ENCODE data around the gene ANKMY1. TPM values are rescaled to one million over a fixed set of nuclear protein-coding genes. Genes with fewer than 3 reads are reported as not detected.

The ANKMY1 gene
- total and polyA plus RNA-seq, 2 of the 13 experiments (the other 11 are each of a cell fraction or from before 2014, with no cell fraction given): 11.7 to 18.8 TPM

- TF ChIP-seq SP1 (IDR thresholded peaks at IDR 0.05): no peak
- no peak for TF ChIP-seq SP1 (CRISPR knock-in tag; IDR thresholded peaks at IDR 0.05)
- no peak for TF ChIP-seq HMG20B (CRISPR knock-in tag; conservative IDR thresholded peaks at IDR 0.05)
- peak; percentile 52; the same call in 1 of the 2 replicates for TF ChIP-seq NR2C2 (CRISPR knock-in tag; IDR thresholded peaks at IDR 0.05; ENCODE audit: borderline replicate concordance)
- no peak for TF ChIP-seq HNF4A (CRISPR knock-in tag; IDR thresholded peaks at IDR 0.05)
- TF ChIP-seq, protein P1, sequence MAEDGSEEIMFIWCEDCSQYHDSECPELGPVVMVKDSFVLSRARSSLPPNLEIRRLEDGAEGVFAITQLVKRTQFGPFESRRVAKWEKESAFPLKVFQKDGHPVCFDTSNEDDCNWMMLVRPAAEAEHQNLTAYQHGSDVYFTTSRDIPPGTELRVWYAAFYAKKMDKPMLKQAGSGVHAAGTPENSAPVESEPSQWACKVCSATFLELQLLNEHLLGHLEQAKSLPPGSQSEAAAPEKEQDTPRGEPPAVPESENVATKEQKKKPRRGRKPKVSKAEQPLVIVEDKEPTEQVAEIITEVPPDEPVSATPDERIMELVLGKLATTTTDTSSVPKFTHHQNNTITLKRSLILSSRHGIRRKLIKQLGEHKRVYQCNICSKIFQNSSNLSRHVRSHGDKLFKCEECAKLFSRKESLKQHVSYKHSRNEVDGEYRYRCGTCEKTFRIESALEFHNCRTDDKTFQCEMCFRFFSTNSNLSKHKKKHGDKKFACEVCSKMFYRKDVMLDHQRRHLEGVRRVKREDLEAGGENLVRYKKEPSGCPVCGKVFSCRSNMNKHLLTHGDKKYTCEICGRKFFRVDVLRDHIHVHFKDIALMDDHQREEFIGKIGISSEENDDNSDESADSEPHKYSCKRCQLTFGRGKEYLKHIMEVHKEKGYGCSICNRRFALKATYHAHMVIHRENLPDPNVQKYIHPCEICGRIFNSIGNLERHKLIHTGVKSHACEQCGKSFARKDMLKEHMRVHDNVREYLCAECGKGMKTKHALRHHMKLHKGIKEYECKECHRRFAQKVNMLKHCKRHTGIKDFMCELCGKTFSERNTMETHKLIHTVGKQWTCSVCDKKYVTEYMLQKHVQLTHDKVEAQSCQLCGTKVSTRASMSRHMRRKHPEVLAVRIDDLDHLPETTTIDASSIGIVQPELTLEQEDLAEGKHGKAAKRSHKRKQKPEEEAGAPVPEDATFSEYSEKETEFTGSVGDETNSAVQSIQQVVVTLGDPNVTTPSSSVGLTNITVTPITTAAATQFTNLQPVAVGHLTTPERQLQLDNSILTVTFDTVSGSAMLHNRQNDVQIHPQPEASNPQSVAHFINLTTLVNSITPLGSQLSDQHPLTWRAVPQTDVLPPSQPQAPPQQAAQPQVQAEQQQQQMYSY (CRISPR knock-in tag; IDR thresholded peaks at IDR 0.05): no peak
- TF ChIP-seq ZNF615 (CRISPR knock-in tag; IDR thresholded peaks at IDR 0.05; ENCODE audit: borderline replicate concordance): no peak
- TF ChIP-seq BRD4 (CRISPR knock-in tag; IDR thresholded peaks at IDR 0.05): no peak
- no peak for TF ChIP-seq GFI1 (CRISPR knock-in tag; IDR thresholded peaks at IDR 0.05; ENCODE audit: borderline replicate concordance)
- TF ChIP-seq, protein P2, sequence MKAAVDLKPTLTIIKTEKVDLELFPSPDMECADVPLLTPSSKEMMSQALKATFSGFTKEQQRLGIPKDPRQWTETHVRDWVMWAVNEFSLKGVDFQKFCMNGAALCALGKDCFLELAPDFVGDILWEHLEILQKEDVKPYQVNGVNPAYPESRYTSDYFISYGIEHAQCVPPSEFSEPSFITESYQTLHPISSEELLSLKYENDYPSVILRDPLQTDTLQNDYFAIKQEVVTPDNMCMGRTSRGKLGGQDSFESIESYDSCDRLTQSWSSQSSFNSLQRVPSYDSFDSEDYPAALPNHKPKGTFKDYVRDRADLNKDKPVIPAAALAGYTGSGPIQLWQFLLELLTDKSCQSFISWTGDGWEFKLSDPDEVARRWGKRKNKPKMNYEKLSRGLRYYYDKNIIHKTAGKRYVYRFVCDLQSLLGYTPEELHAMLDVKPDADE (CRISPR knock-in tag; IDR thresholded peaks at IDR 0.05): no peak
- no peak for TF ChIP-seq ZFP91 (CRISPR knock-in tag; IDR thresholded peaks at IDR 0.05; ENCODE audit: borderline replicate concordance)
- no peak for TF ChIP-seq PRPF4 (IDR thresholded peaks at IDR 0.05; ENCODE audit: low read depth, low read length, poor library complexity, severe bottlenecking)
- TF ChIP-seq ZNF430 (CRISPR knock-in tag; IDR thresholded peaks at IDR 0.05): no peak
- no peak for TF ChIP-seq TCF7 (IDR thresholded peaks at IDR 0.05; ENCODE audit: low read depth)
- TF ChIP-seq, protein P3, sequence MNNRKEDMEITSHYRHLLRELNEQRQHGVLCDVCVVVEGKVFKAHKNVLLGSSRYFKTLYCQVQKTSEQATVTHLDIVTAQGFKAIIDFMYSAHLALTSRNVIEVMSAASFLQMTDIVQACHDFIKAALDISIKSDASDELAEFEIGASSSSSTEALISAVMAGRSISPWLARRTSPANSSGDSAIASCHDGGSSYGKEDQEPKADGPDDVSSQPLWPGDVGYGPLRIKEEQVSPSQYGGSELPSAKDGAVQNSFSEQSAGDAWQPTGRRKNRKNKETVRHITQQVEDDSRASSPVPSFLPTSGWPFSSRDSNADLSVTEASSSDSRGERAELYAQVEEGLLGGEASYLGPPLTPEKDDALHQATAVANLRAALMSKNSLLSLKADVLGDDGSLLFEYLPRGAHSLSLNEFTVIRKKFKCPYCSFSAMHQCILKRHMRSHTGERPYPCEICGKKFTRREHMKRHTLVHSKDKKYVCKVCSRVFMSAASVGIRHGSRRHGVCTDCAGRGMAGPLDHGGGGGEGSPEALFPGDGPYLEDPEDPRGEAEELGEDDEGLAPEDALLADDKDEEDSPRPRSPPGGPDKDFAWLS (CRISPR knock-in tag; IDR thresholded peaks at IDR 0.05; ENCODE audit: borderline replicate concordance): no peak
- TF ChIP-seq IRF9 (CRISPR knock-in tag; IDR thresholded peaks at IDR 0.05; ENCODE audit: borderline replicate concordance): 0 out of 2 replicates have a peak, but pooled peaks have one; percentile 27
- no peak for TF ChIP-seq PHF20 (CRISPR knock-in tag; IDR thresholded peaks at IDR 0.05)
Measured at GRCh38 chr2:240596080-240596460, 38.3 kb upstream of the ANKMY1 start (continued).

All from HepG2 (cell line).